GM18909 (cell line): ENCODE results near the gene SLC9C1.

Source experiments
- ATAC-seq: cut with Tn5 transposase; IDR thresholded peaks from one replicate; pipeline ENCODE4 v1.9.1; 2021; ENCODE audit warnings: mild to moderate bottlenecking; ENCODE audit not compliant: unreplicated experiment, poor library complexity

SLC9C1 gene

GRCh38 chr3:112293368-112294321 lies at the start of gene SLC9C1:
Gene SLC9C1, minus strand, starts transcription at chr3:112294216. Its CDS starts 7,425 bp downstream, at chr3:112286791.
- peak; percentile 50 for ATAC-seq

GRCh38 chr3:112341386-112341785 lies 47.4 kb upstream of the SLC9C1 start:
- ATAC-seq = no peak

- ATAC-seq = no peak
Observed at GRCh38 chr3:112339609-112340008, 45.6 kb upstream of the SLC9C1 start.

- no peak for ATAC-seq
Observed at GRCh38 chr3:112339134-112339533, 45.1 kb upstream of the SLC9C1 start.

- no peak for ATAC-seq
Observed at GRCh38 chr3:112338727-112339056, 44.7 kb upstream of the SLC9C1 start.

GRCh38 chr3:112338021-112338726 lies 44.2 kb upstream of the SLC9C1 start:
- ATAC-seq = no peak

- ATAC-seq = no peak
Observed at GRCh38 chr3:112335434-112335781, 41.4 kb upstream of the SLC9C1 start.

- no peak for ATAC-seq
Observed at GRCh38 chr3:112334691-112335433, 40.8 kb upstream of the SLC9C1 start.

GRCh38 chr3:112333381-112334317 lies 39.6 kb upstream of the SLC9C1 start:
- ATAC-seq = peak; percentile 49

- ATAC-seq = peak; percentile 62
Observed at GRCh38 chr3:112333002-112333380, 39.0 kb upstream of the SLC9C1 start, which contains the start of gene CD200. Gene CD200, plus strand, starts transcription at chr3:112333156. Its CDS starts 57 bp downstream, at chr3:112333213.

- no peak for ATAC-seq
Observed at GRCh38 chr3:112331851-112332250, 37.8 kb upstream of the SLC9C1 start.

GRCh38 chr3:112327371-112327951 lies 33.4 kb upstream of the SLC9C1 start:
- ATAC-seq = peak; percentile 96

GRCh38 chr3:112321867-112322652 lies 28.0 kb upstream of the SLC9C1 start:
- no peak for ATAC-seq

- no peak for ATAC-seq
Observed at GRCh38 chr3:112320691-112321090, 26.7 kb upstream of the SLC9C1 start.

- ATAC-seq = no peak
Observed at GRCh38 chr3:112319516-112320276, 25.7 kb upstream of the SLC9C1 start.

GRCh38 chr3:112315791-112316190 lies 21.8 kb upstream of the SLC9C1 start:
- ATAC-seq = no peak

GRCh38 chr3:112314649-112315048 lies 20.6 kb upstream of the SLC9C1 start:
- no peak for ATAC-seq
